Mesothelial cell of epicardium (in vitro differentiated cells): ENCODE data around the gene SEC11C. TPM values are rescaled to one million over a fixed set of nuclear protein-coding genes. Genes with fewer than 3 reads are reported as not detected.

Experiments
- DNase-seq, 2 experiments: peaks; one replicate each; pipeline ENCODE4 v3.0.0; 2021; ENCODE audit warnings: low spot score in 2 of 2; ENCODE audit not compliant: unreplicated experiment in 2 of 2
- H3K27ac Mint-ChIP-seq: 2 replicates; pipeline ENCODE4 v1.8.0; 2021; ENCODE audit warnings: mixed read lengths
- H3K27me3 Mint-ChIP-seq: 2 replicates; pipeline ENCODE4 v1.8.0; 2021; ENCODE audit warnings: low read depth, mixed read lengths
- H3K36me3 Mint-ChIP-seq: 2 replicates; pipeline ENCODE4 v1.8.0; 2021; ENCODE audit warnings: mixed read lengths
- H3K4me1 Mint-ChIP-seq: 2 replicates; pipeline ENCODE4 v1.8.0; 2021; ENCODE audit warnings: mixed read lengths
- H3K4me3 Mint-ChIP-seq: 2 replicates; pipeline ENCODE4 v1.8.0; 2021; ENCODE audit warnings: mild to moderate bottlenecking, moderate library complexity, mixed read lengths
- H3K9me3 Mint-ChIP-seq: 2 replicates; pipeline ENCODE4 v1.8.0; 2021; ENCODE audit warnings: mixed read lengths
- total RNA-seq: library from RNA; stranded (reverse); gene quantifications from 3 replicates; pipeline ENCODE4 v1.2.1, GENCODE V29; 2021
- TF ChIP-seq, protein P1 (sequence below): fragments of 200-600 bp; sonication (generic); IDR thresholded peaks from one replicate; pipeline ENCODE4 v1.5.0; 2021; ENCODE audit warnings: antibody characterized with exemption; ENCODE audit not compliant: unreplicated experiment

SEC11C gene
- 15.2 to 21.0 TPM (median 15.8 TPM) in 3 replicates for total RNA-seq

- DNase-seq, result peak; percentile 89 to 95
- TF ChIP-seq, protein P1, sequence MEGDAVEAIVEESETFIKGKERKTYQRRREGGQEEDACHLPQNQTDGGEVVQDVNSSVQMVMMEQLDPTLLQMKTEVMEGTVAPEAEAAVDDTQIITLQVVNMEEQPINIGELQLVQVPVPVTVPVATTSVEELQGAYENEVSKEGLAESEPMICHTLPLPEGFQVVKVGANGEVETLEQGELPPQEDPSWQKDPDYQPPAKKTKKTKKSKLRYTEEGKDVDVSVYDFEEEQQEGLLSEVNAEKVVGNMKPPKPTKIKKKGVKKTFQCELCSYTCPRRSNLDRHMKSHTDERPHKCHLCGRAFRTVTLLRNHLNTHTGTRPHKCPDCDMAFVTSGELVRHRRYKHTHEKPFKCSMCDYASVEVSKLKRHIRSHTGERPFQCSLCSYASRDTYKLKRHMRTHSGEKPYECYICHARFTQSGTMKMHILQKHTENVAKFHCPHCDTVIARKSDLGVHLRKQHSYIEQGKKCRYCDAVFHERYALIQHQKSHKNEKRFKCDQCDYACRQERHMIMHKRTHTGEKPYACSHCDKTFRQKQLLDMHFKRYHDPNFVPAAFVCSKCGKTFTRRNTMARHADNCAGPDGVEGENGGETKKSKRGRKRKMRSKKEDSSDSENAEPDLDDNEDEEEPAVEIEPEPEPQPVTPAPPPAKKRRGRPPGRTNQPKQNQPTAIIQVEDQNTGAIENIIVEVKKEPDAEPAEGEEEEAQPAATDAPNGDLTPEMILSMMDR, result no peak
- Mint-ChIP-seq H3K4me1 (peaks cover 14% of the 10 kb centered on the region), H3K36me3 (no peaks in the 10 kb centered on the region), H3K4me3 (peak within 1 kb of the TSS; percentile 89), H3K27ac (peak within 1 kb of the TSS; percentile 94), H3K27me3 (peaks cover 38% of the 10 kb centered on the region), H3K9me3 (peaks cover 3% of the 10 kb centered on the region)
These were observed at the start of gene SEC11C for GRCh38 chr18:59139615-59140301. Gene SEC11C (plus strand): TSS chr18:59139884. CDS start chr18:59139949, 65 bp downstream.

DNA sequence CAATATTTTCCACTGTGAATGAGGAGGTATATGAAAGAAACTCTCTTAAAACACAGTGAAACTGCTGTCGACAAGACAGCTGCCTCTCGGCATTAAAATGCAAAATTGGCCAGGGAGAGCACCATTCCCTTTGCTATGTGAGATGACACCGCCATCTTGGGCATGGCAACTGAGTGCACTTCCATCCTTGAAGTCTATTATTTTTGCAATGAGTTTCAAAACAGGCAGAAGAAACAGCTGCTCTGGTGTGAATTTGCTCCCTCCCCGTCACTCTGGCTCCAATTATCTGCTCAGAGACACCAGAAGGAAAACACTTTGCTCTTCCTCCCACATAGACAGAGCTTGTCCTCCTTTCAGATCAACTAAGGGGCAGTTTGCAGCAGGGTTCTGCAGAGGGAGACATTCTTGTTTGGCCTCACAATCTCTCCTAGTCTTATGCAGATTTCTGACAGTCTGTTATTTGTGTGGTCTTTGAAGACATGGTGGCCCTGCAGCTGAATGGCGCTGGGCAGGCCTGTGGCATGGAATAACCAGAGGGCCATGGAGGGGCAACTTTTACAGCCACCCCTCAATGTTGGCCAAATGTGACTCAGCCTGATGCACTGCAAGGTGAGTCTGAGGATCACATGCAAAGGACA, 48.6 kb upstream of the SEC11C start:
- Mint-ChIP-seq H3K27ac (no peak overlapping the region), H3K4me1 (no peaks in the 10 kb centered on the region), H3K9me3 (no peaks in the 10 kb centered on the region), H3K27me3 (peaks cover 24% of the 10 kb centered on the region), H3K36me3 (no peaks in the 10 kb centered on the region), H3K4me3 (no peak overlapping the region)
- TF ChIP-seq, protein P1, result no peak
- no peak for DNase-seq

- Mint-ChIP-seq H3K27ac (no peak overlapping the region), H3K27me3 (peaks cover 13% of the 10 kb centered on the region), H3K4me3 (no peak overlapping the region), H3K4me1 (no peaks in the 10 kb centered on the region), H3K36me3 (no peaks in the 10 kb centered on the region), H3K9me3 (no peaks in the 10 kb centered on the region)
- TF ChIP-seq, protein P1, result no peak
- no peak for DNase-seq
These were observed 46.0 kb upstream of the SEC11C start for GRCh38 chr18:59093668-59094067.

DNA sequence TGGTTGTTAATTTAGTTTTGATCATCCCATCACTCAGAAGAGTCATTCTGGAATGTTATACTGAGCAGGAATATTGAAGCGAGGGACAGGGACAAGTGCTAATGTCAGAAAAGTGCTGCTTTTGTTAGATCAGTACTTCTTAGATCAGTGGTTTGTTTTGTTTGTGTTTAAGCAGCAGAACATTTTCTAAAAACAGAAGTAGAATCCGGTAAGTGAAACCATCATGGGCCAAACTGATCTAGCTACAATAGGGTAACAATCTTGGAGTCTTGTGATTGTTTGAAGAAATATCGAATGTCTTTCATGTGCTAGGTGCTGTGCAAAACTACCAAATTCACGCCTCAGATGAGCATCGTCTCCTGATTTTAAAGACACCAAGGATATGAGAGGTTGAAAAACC, 45.1 kb upstream of the SEC11C start:
- Mint-ChIP-seq H3K4me3 (no peak overlapping the region), H3K27ac (no peak overlapping the region), H3K36me3 (no peaks in the 10 kb centered on the region), H3K4me1 (no peaks in the 10 kb centered on the region), H3K27me3 (peaks cover 16% of the 10 kb centered on the region), H3K9me3 (no peaks in the 10 kb centered on the region)
- TF ChIP-seq, protein P1, result no peak
- DNase-seq, result no peak

- TF ChIP-seq, protein P1, result no peak
- H3K4me1 Mint-ChIP-seq, result no peaks in the 10 kb centered on the region
These were observed 43.4 kb upstream of the SEC11C start for GRCh38 chr18:59096098-59096789.

More at GRCh38 chr18:59096098-59096789, 43.4 kb upstream of the SEC11C start:
- no peak for DNase-seq
- H3K9me3 Mint-ChIP-seq, result no peaks in the 10 kb centered on the region
- no peak overlapping the region for H3K27ac Mint-ChIP-seq
- H3K27me3 Mint-ChIP-seq, result peaks cover 25% of the 10 kb centered on the region
- no peaks in the 10 kb centered on the region for H3K36me3 Mint-ChIP-seq
- no peak overlapping the region for H3K4me3 Mint-ChIP-seq
